GM19025 (cell line): ENCODE measurements around the gene CLASP2.
"Not testable (repeated sequence)": the region's sequence is repeated elsewhere in the genome, so short reads cannot be mapped to it uniquely, and the experiment has no call there.

Experiments
- ATAC-seq: cut with Tn5 transposase; IDR thresholded peaks from one replicate; pipeline ENCODE4 v1.9.1; 2021; ENCODE audit warnings: mild to moderate bottlenecking, low read depth, moderate library complexity; ENCODE audit not compliant: unreplicated experiment

Gene CLASP2

GRCh38 chr3:33461097-33461496, 257.0 kb downstream of the CLASP2 start:
- no peak for ATAC-seq

GRCh38 chr3:33459577-33459976, 258.5 kb downstream of the CLASP2 start:
- not testable (repeated sequence) for ATAC-seq

- no peak for ATAC-seq
Measured at GRCh38 chr3:33458446-33458845, 259.6 kb downstream of the CLASP2 start.

- no peak for ATAC-seq
Measured at GRCh38 chr3:33456756-33457155, 261.3 kb downstream of the CLASP2 start.

GRCh38 chr3:33453331-33453761, 264.7 kb downstream of the CLASP2 start:
- no peak for ATAC-seq

GRCh38 chr3:33451994-33452393, 266.1 kb downstream of the CLASP2 start:
- not testable (repeated sequence) for ATAC-seq

GRCh38 chr3:33447958-33448357, 270.1 kb downstream of the CLASP2 start:
- ATAC-seq, result no peak

GRCh38 chr3:33447256-33447625, 270.8 kb downstream of the CLASP2 start:
- not testable (repeated sequence) for ATAC-seq
